Erythroblast (primary cell): ENCODE data around the gene ZSCAN5B.
A peak's percentile ranks its signal among the peaks of the same experiment; 100 is the strongest.
"Not testable (repeated sequence)": the region's sequence is repeated elsewhere in the genome, so short reads cannot be mapped to it uniquely, and the experiment has no call there.

Source experiments
- DNase-seq, 2 experiments: peaks; one replicate each; lab custom pipeline; 2025; lab: John Stamatoyannopoulos, UW
- GATA1 ChIP-seq: IDR thresholded peaks from 2 replicates; pipeline ENCODE4 v1.6.1; 2011; ENCODE audit warnings: low read depth, mild to moderate bottlenecking, control low read depth, low read length, moderate library complexity
- POLR2A ChIP-seq: IDR thresholded peaks from 2 replicates; pipeline ENCODE4 v1.6.1; 2011; ENCODE audit warnings: mild to moderate bottlenecking, low read length

ZSCAN5B gene

GRCh38 chr19:56199687-56200086 lies 2.1 kb upstream of the ZSCAN5B start:
- DNase-seq, result no peak
- no peak for TF ChIP-seq POLR2A
- TF ChIP-seq GATA1, result no peak

- no peak for TF ChIP-seq GATA1
- TF ChIP-seq POLR2A, result no peak
- DNase-seq, result no peak
Observed at GRCh38 chr19:56193981-56194640, 3.5 kb downstream of the ZSCAN5B start.

- TF ChIP-seq GATA1 (no peak), POLR2A (no peak)
Observed at GRCh38 chr19:56191711-56192110, 5.9 kb downstream of the ZSCAN5B start.

GRCh38 chr19:56191115-56191514 lies 6.5 kb downstream of the ZSCAN5B start:
- no peak for DNase-seq
- TF ChIP-seq POLR2A (no peak), GATA1 (no peak)

More at GRCh38 chr19:56191711-56192110, 5.9 kb downstream of the ZSCAN5B start:
- no peak for DNase-seq

GRCh38 chr19:56189785-56190184 lies 7.8 kb downstream of the ZSCAN5B start:
- peak; percentile 14 to 15 for DNase-seq
- no peak for TF ChIP-seq GATA1

- no peak for TF ChIP-seq POLR2A
- no peak for TF ChIP-seq GATA1
- DNase-seq, result no peak
Observed at GRCh38 chr19:56177564-56178243, 19.9 kb downstream of the ZSCAN5B start.

GRCh38 chr19:56176881-56177280 lies 20.7 kb downstream of the ZSCAN5B start:
- no peak for TF ChIP-seq POLR2A
- TF ChIP-seq GATA1, result no peak
- no peak for DNase-seq

- DNase-seq, result not testable (repeated sequence)
Observed at GRCh38 chr19:56176310-56176709, 21.3 kb downstream of the ZSCAN5B start.

- not testable (repeated sequence) for DNase-seq
Observed at GRCh38 chr19:56175861-56176307, 21.7 kb downstream of the ZSCAN5B start, which contains the start of gene GALP. Gene GALP (plus strand): TSS chr19:56176008. CDS start chr19:56177109, 1,101 bp downstream.

- TF ChIP-seq GATA1 (no peak), POLR2A (no peak)
- DNase-seq, result no peak
Observed at GRCh38 chr19:56174550-56174949, 23.0 kb downstream of the ZSCAN5B start.

- no peak for DNase-seq
- TF ChIP-seq POLR2A, result no peak
- no peak for TF ChIP-seq GATA1
Observed at GRCh38 chr19:56174086-56174485, 23.5 kb downstream of the ZSCAN5B start.

- TF ChIP-seq GATA1 (no peak), POLR2A (no peak)
- DNase-seq, result no peak
Observed at GRCh38 chr19:56170261-56170660, 27.3 kb downstream of the ZSCAN5B start.

GRCh38 chr19:56167064-56167578 lies 30.5 kb downstream of the ZSCAN5B start:
- no peak for DNase-seq
- no peak for TF ChIP-seq POLR2A
- no peak for TF ChIP-seq GATA1

GRCh38 chr19:56163097-56163496 lies 34.5 kb downstream of the ZSCAN5B start:
- no peak for DNase-seq

GRCh38 chr19:56162258-56162657 lies 35.3 kb downstream of the ZSCAN5B start:
- TF ChIP-seq POLR2A, result no peak
- no peak for TF ChIP-seq GATA1
- DNase-seq, result no peak

More at GRCh38 chr19:56163097-56163496, 34.5 kb downstream of the ZSCAN5B start:
- TF ChIP-seq POLR2A, result no peak
- no peak for TF ChIP-seq GATA1

- no peak for DNase-seq
- TF ChIP-seq GATA1, result no peak
Observed at GRCh38 chr19:56161534-56161933, 36.0 kb downstream of the ZSCAN5B start.
